K562 (cell line): Measurements from ENCODE around the gene MACROD2. TPM values are rescaled to one million over a fixed set of nuclear protein-coding genes. Genes with fewer than 3 reads are reported as not detected.

Source experiments
- ATAC-seq: fragments of 200-7000 bp; cut with Tn5 transposase; 3 replicates; pipeline ENCODE4 v1.9.1; 2020; ENCODE audit warnings: moderate library complexity
- BruUV-seq: library from RNA; stranded (reverse); fragments of 400-500 nt; replicated peaks from 2 replicates; lab custom pipeline; 2021; lab: Mats Ljungman, UMichigan
- CTCF ChIA-PET: fragments of 300-600 bp; formaldehyde crosslinking; extraction: SDS; loops from one replicate; lab custom pipeline; 2021; ENCODE audit warnings: low intra/inter-chr PET ratio; lab: Yijun Ruan, JAX
- POLR2A ChIA-PET: fragments of 300-600, 350-650 bp; sonication (Branson Sonifier 250); formaldehyde crosslinking; extraction: SDS; loops from one replicate; lab custom pipeline; 2021; ENCODE audit warnings: antibody characterized with exemption, inconsistent platforms; lab: Yijun Ruan, JAX
- DNase-seq, 4 experiments: peaks; one replicate each; pipeline versions ENCODE4 v3.0.0 to v3.0.0-alpha.2; 2011 to 2018; ENCODE audit warnings: low spot score in 3 of 4, mixed read lengths in 3 of 4; ENCODE audit errors: extremely low read depth in 1 of 4
- FAIRE-seq: peaks from 2 replicates; lab custom pipeline; 2011; peaks lifted over from hg19 to GRCh38; lab: Jason Lieb, UNC
- H2AFZ ChIP-seq: 2 replicates; pipeline ENCODE4 v1.6.0; 2011; ENCODE audit warnings: low read depth, low read length, control low read depth, inconsistent platforms
- H3K27ac ChIP-seq: fragments of 200-600 bp; 3 replicates; pipeline ENCODE4 v1.8.0; 2011; ENCODE audit warnings: low read depth, mild to moderate bottlenecking, control low read depth, inconsistent platforms, low read length, moderate library complexity, mixed read lengths; ENCODE audit errors: extremely low read depth
- H3K27me3 ChIP-seq, 2 experiments: fragments of 300-600 bp in 1 of 2; 2 replicates in 1 of 2; 3 replicates in 1 of 2; pipeline versions ENCODE4 v1.6.0 to v1.8.0; 2011; ENCODE audit warnings: inconsistent platforms in 2 of 2, low read length in 2 of 2, mild to moderate bottlenecking in 1 of 2, mixed read lengths in 1 of 2, moderate library complexity in 1 of 2; ENCODE audit not compliant: control insufficient read depth in 2 of 2, insufficient read depth in 2 of 2
- H3K36me3 ChIP-seq: fragments of 300-600 bp; 3 replicates; pipeline ENCODE4 v1.8.0; 2011; ENCODE audit warnings: mild to moderate bottlenecking, low read length, inconsistent platforms; ENCODE audit not compliant: control insufficient read depth, insufficient read depth
- H3K4me1 ChIP-seq, 2 experiments: fragments of 200-600 bp in 1 of 2; replicated peaks in 1 of 2; 2 replicates in 1 of 2; 3 replicates in 1 of 2; pipeline versions ENCODE4 v1.5.1 to v1.8.0; 2011; ENCODE audit warnings: inconsistent platforms in 2 of 2, low read length in 2 of 2, mild to moderate bottlenecking in 1 of 2, mixed read lengths in 1 of 2, moderate library complexity in 1 of 2; ENCODE audit not compliant: control insufficient read depth in 2 of 2, insufficient read depth in 2 of 2
- H3K4me2 ChIP-seq: 2 replicates; pipeline ENCODE4 v1.6.1; 2011; ENCODE audit warnings: low read length, control low read depth, inconsistent platforms, mixed read lengths; ENCODE audit not compliant: insufficient read depth
- H3K4me3 ChIP-seq: fragments of 200-600 bp; sonication (generic), shearing (Covaris generic); 2 replicates; pipeline ENCODE4 v1.5.1; 2016; ENCODE audit warnings: control low read depth, inconsistent platforms
- H3K79me2 ChIP-seq: fragments of 200-600 bp; 3 replicates; pipeline ENCODE4 v1.8.0; 2011; ENCODE audit warnings: low read length, inconsistent platforms; ENCODE audit not compliant: control insufficient read depth, insufficient read depth
- H3K9ac ChIP-seq, 2 experiments: 2 replicates each; pipeline versions ENCODE4 v1.6.0 to v1.6.1; 2011; ENCODE audit warnings: low read depth in 2 of 2, low read length in 2 of 2, control low read depth in 1 of 2, inconsistent platforms in 1 of 2, mild to moderate bottlenecking in 1 of 2, mixed read lengths in 1 of 2; ENCODE audit not compliant: insufficient read depth in 1 of 2
- H3K9me1 ChIP-seq: one replicate; pipeline ENCODE4 v1.6.0; 2011; ENCODE audit warnings: inconsistent platforms, mild to moderate bottlenecking, low read length, moderate library complexity; ENCODE audit not compliant: control insufficient read depth, insufficient read depth
- H3K9me3 ChIP-seq: replicated peaks from 2 replicates; pipeline ENCODE4 v1.5.1; 2011; ENCODE audit warnings: low read depth, low read length, inconsistent platforms; ENCODE audit not compliant: control insufficient read depth, insufficient read depth
- H4K20me1 ChIP-seq: replicated peaks from 2 replicates; pipeline ENCODE4 v1.6.1; 2011; ENCODE audit warnings: low read length, inconsistent platforms, mixed read lengths; ENCODE audit not compliant: control insufficient read depth, insufficient read depth
- CREM ChIP-seq: IDR thresholded peaks from 2 replicates; pipeline ENCODE4 v1.6.1; 2014; ENCODE audit warnings: antibody characterized with exemption, low read depth
- DDX20 ChIP-seq: fragments of 450-650 bp; IDR thresholded peaks from 2 replicates; pipeline ENCODE4 v1.6.1; 2016; ENCODE audit warnings: missing genetic modification characterization, low read depth, mild to moderate bottlenecking, missing compliant biosample characterization, moderate library complexity
- ELF2 ChIP-seq: fragments of 250-450 bp; sonication (Bioruptor Pico); IDR thresholded peaks from 2 replicates; pipeline ENCODE4 v1.5.0; 2021; ENCODE audit warnings: mild to moderate bottlenecking
- GABPB1 ChIP-seq: sonication (generic); formaldehyde crosslinking; IDR thresholded peaks from 2 replicates; pipeline ENCODE4 v1.8.0; 2022; ENCODE audit warnings: mild to moderate bottlenecking, missing genetic modification reagents
- JUND ChIP-seq, 2 experiments: IDR thresholded peaks; 2 replicates in 1 of 2; 3 replicates in 1 of 2; pipeline ENCODE4 v1.6.1; 2011; ENCODE audit warnings: borderline replicate concordance in 2 of 2, low read depth in 2 of 2, low read length in 2 of 2, improper control_type of control experiment in 1 of 2, missing biosample characterization in 1 of 2, missing genetic modification characterization in 1 of 2, missing genetic modification reagents in 1 of 2
- MTA1 ChIP-seq: fragments of 450-650 bp; IDR thresholded peaks from 2 replicates; pipeline ENCODE4 v1.6.1; 2017; ENCODE audit warnings: borderline replicate concordance
- MTA3 ChIP-seq: fragments of 450-650 bp; formaldehyde crosslinking; IDR thresholded peaks from 2 replicates; pipeline ENCODE4 v1.6.1; 2017; ENCODE audit warnings: mild to moderate bottlenecking, borderline replicate concordance
- NCOA4 ChIP-seq: fragments of 450-650 bp; IDR thresholded peaks from 2 replicates; pipeline ENCODE4 v1.6.1; 2018; ENCODE audit warnings: mild to moderate bottlenecking; ENCODE audit not compliant: partially characterized antibody
- NR1H2 ChIP-seq: sonication (generic); formaldehyde crosslinking; IDR thresholded peaks from 2 replicates; pipeline ENCODE4 v1.4.0; 2020; ENCODE audit warnings: mild to moderate bottlenecking, missing genetic modification reagents
- PTBP1 ChIP-seq: fragments of 200-400 bp; formaldehyde crosslinking; IDR thresholded peaks from 2 replicates; pipeline ENCODE4 v1.6.1; 2017; ENCODE audit warnings: low read depth, low read length
- RFX7 ChIP-seq: fragments of 250-450 bp; sonication (Bioruptor Pico); IDR thresholded peaks from 2 replicates; pipeline ENCODE4 v1.5.1; 2021; ENCODE audit warnings: mild to moderate bottlenecking
- STAT5A ChIP-seq: IDR thresholded peaks from 2 replicates; pipeline ENCODE4 v1.6.1; 2012; ENCODE audit warnings: low read length, inconsistent platforms, borderline replicate concordance
- YY1 ChIP-seq, 3 experiments: IDR thresholded peaks; 2 replicates each; pipeline ENCODE4 v1.6.1; 2011; ENCODE audit warnings: low read length in 2 of 3, mild to moderate bottlenecking in 2 of 3, moderate library complexity in 2 of 3, borderline replicate concordance in 1 of 3, control low read depth in 1 of 3, low read depth in 1 of 3; ENCODE audit not compliant: insufficient read depth in 3 of 3, insufficient replicate concordance in 2 of 3, control insufficient read depth in 1 of 3, insufficient read length in 1 of 3; ENCODE audit errors: extremely low read depth in 1 of 3
- ZNF133 ChIP-seq: fragments of 250-450 bp; sonication (Bioruptor Pico); IDR thresholded peaks from 2 replicates; pipeline ENCODE4 v1.4.0; 2020; ENCODE audit warnings: mild to moderate bottlenecking
- ZNF583 ChIP-seq: fragments of 250-450 bp; sonication (Bioruptor Pico); IDR thresholded peaks from 2 replicates; pipeline ENCODE4 v1.4.0; 2020
- WGBS: fragments of 100-300 bp; shearing (Covaris generic); methylation state at CpG from one replicate; pipeline ENCODE4 v1.1.6; 2016; ENCODE audit warnings: low coverage, mixed read lengths; ENCODE audit not compliant: insufficient coverage; ENCODE audit errors: missing lambda C conversion rate; 5-methylcytosine and 5-hydroxymethylcytosine counted together
- in situ Hi-C: fragments of 300-500 bp; cut with MboI; formaldehyde crosslinking; loops from 4 replicates; pipeline ENCODE4 v1.15.0; 2018; ENCODE audit warnings: inconsistent platforms, mixed read lengths
- intact Hi-C: fragments of 100-400 bp; cut with micrococcal nuclease; formaldehyde crosslinking; loops from 2 replicates; pipeline ENCODE4 v1.14.2; 2022
- polyA plus RNA-seq, 8 experiments: library from polyadenylated mRNA; depleted of rRNA in 4 of 8; stranded (reverse) in 5 of 8; unstranded in 3 of 8; fragments of >200 nt; fragmentation: Nextera tagmentation in 2 of 8; fragmentation: Illumina TruSeq in 1 of 8; extraction: Ambion mirVana in 2 of 8; extraction: Trizol in 1 of 8; gene quantifications; 2 replicates each; pipeline versions ENCODE4 v1.2.1 to v1.2.3, GENCODE V29; 2011 to 2014; ENCODE audit warnings: inconsistent platforms in 1 of 8, missing spikeins in 1 of 8
- total RNA-seq, 7 experiments: library from RNA; depleted of rRNA in 6 of 7; stranded (reverse); fragments of >200 nt in 6 of 7; fragmentation: Illumina TruSeq in 2 of 7; extraction: Trizol in 2 of 7; gene quantifications; 2 replicates each; pipeline versions ENCODE4 v1.2.1 to v1.2.3, GENCODE V29; 2011 to 2021; ENCODE audit warnings: low replicate concordance in 1 of 7
- TF ChIP-seq, protein P1 (sequence below): fragments of 250-450 bp; sonication (Bioruptor Pico); IDR thresholded peaks from 2 replicates; pipeline ENCODE4 v1.6.1; 2021; ENCODE audit warnings: mild to moderate bottlenecking
- TF ChIP-seq, protein P2 (sequence below): fragments of 450-650 bp; IDR thresholded peaks from 2 replicates; pipeline ENCODE4 v1.6.1; 2016; ENCODE audit warnings: low read depth, mild to moderate bottlenecking, moderate library complexity
- TF ChIP-seq, protein P3 (sequence below), 3 experiments: IDR thresholded peaks in 2 of 3; conservative IDR thresholded peaks in 1 of 3; 2 replicates each; pipeline ENCODE4 v1.5.1; 2011 to 2012; ENCODE audit warnings: low read length in 3 of 3, mild to moderate bottlenecking in 3 of 3, control low read depth in 2 of 3, improper control_type of control experiment in 1 of 3, inconsistent platforms in 1 of 3, low read depth in 1 of 3, mixed read lengths in 1 of 3, moderate library complexity in 1 of 3; ENCODE audit not compliant: insufficient read depth in 2 of 3
- TF ChIP-seq, protein P4 (sequence below): sonication (generic); formaldehyde crosslinking; IDR thresholded peaks from 2 replicates; pipeline ENCODE4 v1.8.0; 2022; ENCODE audit warnings: mild to moderate bottlenecking, missing genetic modification reagents

The MACROD2 gene
- total and polyA plus RNA-seq, 9 of the 15 experiments (the other 6 are each of a cell fraction or from before 2014, with no cell fraction given): not detected

GRCh38 chr20:16030253-16030652 is 2034.9 kb downstream of the MACROD2 start:
- Histone ChIP-seq H3K27ac (no peak overlapping the region), H3K9me3 (no peaks in the 10 kb centered on the region), H3K36me3 (no peaks in the 10 kb centered on the region), H3K79me2 (no peaks in the 10 kb centered on the region), H2AFZ (no peak overlapping the region), H3K9ac (no peak overlapping the region), H3K4me2 (no peak overlapping the region), H4K20me1 (no peaks in the 10 kb centered on the region), H3K27me3 (no peaks in the 10 kb centered on the region), H3K4me3 (no peak overlapping the region), H3K4me1 (no peaks in the 10 kb centered on the region), H3K9me1 (no peaks in the 10 kb centered on the region)
- intact Hi-C loops: no loop called here
- ChIA-PET CTCF (no interaction called here), POLR2A (no interaction called here)
- BruUV-seq: no TSS peak
- DNase-seq: no peak
- no peak for TF ChIP-seq YY1 (IDR thresholded peaks at IDR 0.05; ENCODE audit: borderline replicate concordance in 1 of 3, control insufficient read depth in 1 of 3, extremely low read depth in 1 of 3, insufficient read depth in 3 of 3, insufficient read length in 1 of 3, insufficient replicate concordance in 2 of 3, low read depth in 1 of 3, low read length in 2 of 3)
- TF ChIP-seq ZNF133 (CRISPR knock-in tag): no peak
- TF ChIP-seq, protein P1, sequence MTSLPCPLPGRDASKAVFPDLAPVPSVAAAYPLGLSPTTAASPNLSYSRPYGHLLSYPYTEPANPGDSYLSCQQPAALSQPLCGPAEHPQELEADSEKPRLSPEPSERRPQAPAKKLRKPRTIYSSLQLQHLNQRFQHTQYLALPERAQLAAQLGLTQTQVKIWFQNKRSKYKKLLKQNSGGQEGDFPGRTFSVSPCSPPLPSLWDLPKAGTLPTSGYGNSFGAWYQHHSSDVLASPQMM (CRISPR knock-in tag): no peak
- TF ChIP-seq, protein P2, sequence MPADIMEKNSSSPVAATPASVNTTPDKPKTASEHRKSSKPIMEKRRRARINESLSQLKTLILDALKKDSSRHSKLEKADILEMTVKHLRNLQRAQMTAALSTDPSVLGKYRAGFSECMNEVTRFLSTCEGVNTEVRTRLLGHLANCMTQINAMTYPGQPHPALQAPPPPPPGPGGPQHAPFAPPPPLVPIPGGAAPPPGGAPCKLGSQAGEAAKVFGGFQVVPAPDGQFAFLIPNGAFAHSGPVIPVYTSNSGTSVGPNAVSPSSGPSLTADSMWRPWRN: no peak
- no peak for TF ChIP-seq NCOA4
- TF ChIP-seq, protein P3, sequence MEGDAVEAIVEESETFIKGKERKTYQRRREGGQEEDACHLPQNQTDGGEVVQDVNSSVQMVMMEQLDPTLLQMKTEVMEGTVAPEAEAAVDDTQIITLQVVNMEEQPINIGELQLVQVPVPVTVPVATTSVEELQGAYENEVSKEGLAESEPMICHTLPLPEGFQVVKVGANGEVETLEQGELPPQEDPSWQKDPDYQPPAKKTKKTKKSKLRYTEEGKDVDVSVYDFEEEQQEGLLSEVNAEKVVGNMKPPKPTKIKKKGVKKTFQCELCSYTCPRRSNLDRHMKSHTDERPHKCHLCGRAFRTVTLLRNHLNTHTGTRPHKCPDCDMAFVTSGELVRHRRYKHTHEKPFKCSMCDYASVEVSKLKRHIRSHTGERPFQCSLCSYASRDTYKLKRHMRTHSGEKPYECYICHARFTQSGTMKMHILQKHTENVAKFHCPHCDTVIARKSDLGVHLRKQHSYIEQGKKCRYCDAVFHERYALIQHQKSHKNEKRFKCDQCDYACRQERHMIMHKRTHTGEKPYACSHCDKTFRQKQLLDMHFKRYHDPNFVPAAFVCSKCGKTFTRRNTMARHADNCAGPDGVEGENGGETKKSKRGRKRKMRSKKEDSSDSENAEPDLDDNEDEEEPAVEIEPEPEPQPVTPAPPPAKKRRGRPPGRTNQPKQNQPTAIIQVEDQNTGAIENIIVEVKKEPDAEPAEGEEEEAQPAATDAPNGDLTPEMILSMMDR (IDR thresholded peaks at IDR 0.05 in 2 of 3, conservative IDR thresholded peaks at IDR 0.05 in 1 of 3; ENCODE audit: insufficient read depth in 2 of 3, low read depth in 1 of 3, low read length in 3 of 3): no peak
- no peak for TF ChIP-seq MTA3
- no peak for TF ChIP-seq ELF2
- TF ChIP-seq GABPB1 (CRISPR knock-in tag): no peak
- TF ChIP-seq, protein P4, sequence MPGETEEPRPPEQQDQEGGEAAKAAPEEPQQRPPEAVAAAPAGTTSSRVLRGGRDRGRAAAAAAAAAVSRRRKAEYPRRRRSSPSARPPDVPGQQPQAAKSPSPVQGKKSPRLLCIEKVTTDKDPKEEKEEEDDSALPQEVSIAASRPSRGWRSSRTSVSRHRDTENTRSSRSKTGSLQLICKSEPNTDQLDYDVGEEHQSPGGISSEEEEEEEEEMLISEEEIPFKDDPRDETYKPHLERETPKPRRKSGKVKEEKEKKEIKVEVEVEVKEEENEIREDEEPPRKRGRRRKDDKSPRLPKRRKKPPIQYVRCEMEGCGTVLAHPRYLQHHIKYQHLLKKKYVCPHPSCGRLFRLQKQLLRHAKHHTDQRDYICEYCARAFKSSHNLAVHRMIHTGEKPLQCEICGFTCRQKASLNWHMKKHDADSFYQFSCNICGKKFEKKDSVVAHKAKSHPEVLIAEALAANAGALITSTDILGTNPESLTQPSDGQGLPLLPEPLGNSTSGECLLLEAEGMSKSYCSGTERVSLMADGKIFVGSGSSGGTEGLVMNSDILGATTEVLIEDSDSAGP (CRISPR knock-in tag): no peak
- no peak for TF ChIP-seq CREM
- TF ChIP-seq MTA1: no peak
- no peak for TF ChIP-seq DDX20
- no peak for TF ChIP-seq PTBP1
- no peak for TF ChIP-seq STAT5A
- TF ChIP-seq NR1H2 (CRISPR knock-in tag): no peak
- TF ChIP-seq JUND (IDR thresholded peaks at IDR 0.05; ENCODE audit: borderline replicate concordance, low read depth, low read length): no peak
- no peak for TF ChIP-seq JUND (tag; IDR thresholded peaks at IDR 0.05; ENCODE audit: borderline replicate concordance, low read depth, low read length)
- TF ChIP-seq RFX7 (CRISPR knock-in tag): no peak
- no peak for TF ChIP-seq ZNF583
- 0% methylated on average over 2 of the region's 2 CpGs for WGBS
- in situ Hi-C loops: no loop called here
- no peak for FAIRE-seq
- ATAC-seq: no peak
